Osteocyte (in vitro differentiated cells): ENCODE measurements around the gene RALGPS1. TPM values are rescaled to one million over a fixed set of nuclear protein-coding genes. Genes with fewer than 3 reads are reported as not detected.

Experiments
- DNase-seq: peaks from one replicate; pipeline ENCODE4 v3.0.0; 2021; ENCODE audit warnings: mixed read lengths; ENCODE audit not compliant: unreplicated experiment; ENCODE audit errors: extremely low spot score
- H3K27ac Mint-ChIP-seq: one replicate; pipeline ENCODE4 v1.8.0; 2021; ENCODE audit warnings: mild to moderate bottlenecking, mixed read lengths; ENCODE audit not compliant: unreplicated experiment
- H3K27me3 Mint-ChIP-seq: one replicate; pipeline ENCODE4 v1.8.0; 2021; ENCODE audit warnings: mixed read lengths; ENCODE audit not compliant: unreplicated experiment
- H3K36me3 Mint-ChIP-seq: one replicate; pipeline ENCODE4 v1.8.0; 2021; ENCODE audit warnings: mixed read lengths; ENCODE audit not compliant: unreplicated experiment
- H3K4me1 Mint-ChIP-seq: one replicate; pipeline ENCODE4 v1.8.0; 2021; ENCODE audit warnings: mixed read lengths; ENCODE audit not compliant: unreplicated experiment
- H3K4me3 Mint-ChIP-seq: one replicate; pipeline ENCODE4 v1.8.0; 2021; ENCODE audit warnings: mild to moderate bottlenecking, moderate library complexity, mixed read lengths; ENCODE audit not compliant: unreplicated experiment
- H3K9me3 Mint-ChIP-seq: one replicate; pipeline ENCODE4 v1.8.0; 2021; ENCODE audit warnings: mixed read lengths; ENCODE audit not compliant: unreplicated experiment
- CTCF ChIP-seq: fragments of 200-600 bp; sonication (generic); IDR thresholded peaks from 2 replicates; pipeline ENCODE4 v1.5.0; 2021; ENCODE audit warnings: antibody characterized with exemption, mild to moderate bottlenecking, moderate library complexity
- total RNA-seq: library from RNA; stranded (reverse); gene quantifications from 2 replicates; pipeline ENCODE4 v1.2.1, GENCODE V29; 2021

RALGPS1 gene
- total RNA-seq, 1 donor from 2014 or later = 9.9 TPM

- Mint-ChIP-seq H3K27me3 (no peaks in the 10 kb centered on the region), H3K9me3 (no peaks in the 10 kb centered on the region), H3K4me3 (peak overlapping the region; percentile 86), H3K36me3 (no peaks in the 10 kb centered on the region), H3K27ac (no peak overlapping the region), H3K4me1 (peaks cover 10% of the 10 kb centered on the region)
- no peak for DNase-seq
- no peak for TF ChIP-seq CTCF
Observed at GRCh38 chr9:127245637-127246164, 331.1 kb downstream of the RALGPS1 start.

- no peak for TF ChIP-seq CTCF
- no peaks in the 10 kb centered on the region for H3K9me3 Mint-ChIP-seq
- no peak overlapping the region for H3K27ac Mint-ChIP-seq
- no peak overlapping the region for H3K4me3 Mint-ChIP-seq
- DNase-seq = no peak
- no peaks in the 10 kb centered on the region for H3K27me3 Mint-ChIP-seq
- H3K4me1 Mint-ChIP-seq = peaks cover 10% of the 10 kb centered on the region
- no peaks in the 10 kb centered on the region for H3K36me3 Mint-ChIP-seq
Observed at GRCh38 chr9:127248241-127248640, 333.7 kb downstream of the RALGPS1 start.

- Mint-ChIP-seq H3K4me3 (no peak overlapping the region), H3K27ac (no peak overlapping the region), H3K27me3 (no peaks in the 10 kb centered on the region), H3K4me1 (peaks cover 7% of the 10 kb centered on the region), H3K9me3 (no peaks in the 10 kb centered on the region), H3K36me3 (no peaks in the 10 kb centered on the region)
- TF ChIP-seq CTCF = no peak
- DNase-seq = no peak
Observed at GRCh38 chr9:127249877-127250276, 335.3 kb downstream of the RALGPS1 start.

GRCh38 chr9:127250896-127251391 lies 336.4 kb downstream of the RALGPS1 start:
- no peaks in the 10 kb centered on the region for H3K27me3 Mint-ChIP-seq
- H3K4me3 Mint-ChIP-seq = no peak overlapping the region
- H3K27ac Mint-ChIP-seq = no peak overlapping the region
- no peaks in the 10 kb centered on the region for H3K4me1 Mint-ChIP-seq
- TF ChIP-seq CTCF = no peak
- no peak for DNase-seq
- H3K36me3 Mint-ChIP-seq = no peaks in the 10 kb centered on the region
- no peaks in the 10 kb centered on the region for H3K9me3 Mint-ChIP-seq

- no peak for TF ChIP-seq CTCF
- no peak for DNase-seq
- H3K4me3 Mint-ChIP-seq = no peak overlapping the region
- no peaks in the 10 kb centered on the region for H3K27me3 Mint-ChIP-seq
- no peaks in the 10 kb centered on the region for H3K36me3 Mint-ChIP-seq
- H3K9me3 Mint-ChIP-seq = no peaks in the 10 kb centered on the region
- H3K4me1 Mint-ChIP-seq = no peaks in the 10 kb centered on the region
- no peak overlapping the region for H3K27ac Mint-ChIP-seq
Observed at GRCh38 chr9:127252410-127253318, 338.1 kb downstream of the RALGPS1 start.
